ENCODE measurements around the gene LBX2. TPM values are rescaled to one million over a fixed set of nuclear protein-coding genes. Genes with fewer than 3 reads are reported as not detected.

Gene LBX2
- total RNA-seq, 1 donor from 2014 or later = 0.52 TPM

DNA sequence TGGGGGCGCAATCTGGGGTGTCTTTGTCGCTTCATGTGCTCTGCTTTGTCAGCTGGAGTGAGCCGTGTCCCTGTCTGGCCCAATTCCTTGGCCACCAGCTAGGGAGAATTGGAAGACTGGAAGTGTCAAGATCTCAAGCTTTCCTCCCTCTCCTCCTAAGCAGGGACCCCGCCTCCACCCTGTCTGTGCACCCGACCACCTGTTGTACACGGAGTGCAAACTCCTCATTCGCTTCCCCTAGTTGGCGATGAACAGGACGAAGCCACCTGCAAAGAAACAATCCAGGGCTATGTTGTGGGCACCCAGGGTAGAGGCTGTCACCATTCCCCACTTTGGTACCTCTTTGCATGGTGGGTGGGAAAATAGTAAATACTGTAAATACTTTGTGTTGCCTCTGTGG, 28.3 kb upstream of the LBX2 start:
- ATAC-seq = no peak
- intact Hi-C loops (cut with micrococcal nuclease) = no loop called here

DNA sequence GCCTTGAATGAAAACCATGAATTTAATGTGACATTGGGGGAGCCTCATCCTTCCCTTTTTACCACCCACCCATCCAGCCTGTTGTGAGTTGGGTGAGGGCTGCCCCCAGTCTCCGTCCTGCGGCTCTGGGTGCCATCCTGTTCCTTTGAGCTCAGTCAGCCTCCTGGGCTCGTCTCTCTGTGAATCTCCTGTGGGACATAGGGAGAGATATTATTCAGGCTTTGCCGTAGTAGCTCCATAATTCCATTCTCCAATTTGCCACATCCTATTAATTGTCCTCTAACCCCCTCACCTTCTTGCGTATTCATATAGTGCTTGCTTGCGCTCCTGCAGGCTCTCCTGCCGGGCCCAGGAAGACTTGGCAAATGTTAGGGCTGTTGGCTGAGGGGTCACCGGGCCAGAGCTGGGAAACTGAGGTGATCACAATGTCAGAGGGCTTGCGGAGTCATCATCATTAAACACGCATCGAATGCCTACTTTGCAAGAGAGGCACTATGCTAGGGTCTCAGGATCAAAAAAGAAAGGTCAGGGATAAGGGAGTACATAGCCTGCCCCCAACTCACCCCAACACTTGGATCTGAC, 27.3 kb upstream of the LBX2 start:
- intact Hi-C loops (cut with micrococcal nuclease) = no loop called here
- no peak for DNase-seq
- ATAC-seq = no peak

More for the DNA sequence above, 28.3 kb upstream of the LBX2 start:
- no peak for DNase-seq

DNA sequence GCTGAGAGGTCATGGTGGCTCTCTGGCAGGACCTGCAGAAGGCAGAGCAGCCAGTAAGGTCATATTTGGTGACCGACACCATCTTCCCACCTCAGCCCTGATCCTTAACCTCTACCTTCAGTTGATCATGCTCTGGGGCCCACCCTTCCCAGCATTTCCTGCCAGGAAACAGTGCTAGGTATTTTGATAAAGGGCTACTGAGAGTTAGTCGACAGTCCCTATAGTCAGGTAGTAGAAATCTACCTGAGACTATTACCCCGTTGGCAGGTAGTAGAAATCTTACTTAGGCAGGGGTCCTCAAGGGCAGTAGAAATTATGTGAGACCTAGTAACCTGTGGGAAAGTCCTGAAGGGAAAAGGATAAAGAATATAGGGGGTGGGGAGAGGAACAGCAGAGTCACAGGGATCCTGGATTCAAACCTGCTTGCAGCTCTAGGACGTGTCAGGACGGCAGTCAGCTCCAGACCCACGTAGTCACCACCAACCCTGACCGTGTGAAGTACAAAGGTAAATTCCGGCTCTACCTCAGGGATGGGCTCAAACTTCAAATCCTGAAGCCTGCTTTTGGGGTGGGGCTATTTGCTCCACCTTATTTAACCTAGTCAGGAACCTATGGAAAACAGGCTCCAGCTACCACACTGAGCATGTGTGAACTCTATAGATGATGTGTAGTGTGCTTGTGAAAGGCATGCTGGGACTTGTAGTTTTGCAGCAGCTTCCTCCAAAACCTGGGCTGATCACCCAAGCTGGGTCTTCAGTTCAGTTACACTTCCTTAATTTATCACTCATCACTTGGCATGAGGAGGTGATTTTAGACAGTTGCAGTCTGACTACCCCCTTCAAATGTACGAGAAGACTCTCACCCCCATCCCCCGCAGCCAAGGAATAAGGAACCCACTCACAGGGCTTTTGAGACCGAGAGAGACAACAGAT, 26.6 kb upstream of the LBX2 start, which contains the start of gene DQX1:
Gene DQX1 (minus strand): TSS at position 515 of the 932 bp plus-strand sequence. CDS start 502 bp downstream, at position 13.
- intact Hi-C loops (cut with micrococcal nuclease) = no loop called here
- no peak for ATAC-seq

GRCh38 chr2:74524955-74525716, 25.7 kb upstream of the LBX2 start:
- intact Hi-C loops (cut with micrococcal nuclease) = no loop called here
- no peak for ATAC-seq
- DNase-seq = no peak

More for the DNA sequence above, 26.6 kb upstream of the LBX2 start, which contains the start of gene DQX1:
- DNase-seq = no peak

DNA sequence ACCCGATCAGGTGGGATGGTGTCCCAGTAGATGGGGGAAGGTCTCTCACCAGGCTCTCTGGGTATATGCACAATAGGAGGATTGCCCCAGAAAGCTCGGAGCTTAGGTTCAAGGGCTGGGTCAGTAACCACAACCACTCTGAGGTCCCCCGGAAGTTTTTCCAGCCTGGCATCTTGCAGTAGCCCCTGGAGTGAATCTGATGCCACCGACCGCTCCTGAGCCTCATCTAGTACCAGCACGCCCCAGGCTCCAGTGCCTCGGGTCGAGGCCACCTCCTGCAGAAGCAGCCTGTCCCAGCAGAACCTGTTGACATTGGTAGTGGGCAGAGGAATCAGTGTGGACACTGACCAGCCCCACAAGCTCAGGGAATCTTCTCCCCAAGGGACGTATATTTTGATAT, 24.6 kb upstream of the LBX2 start:
- ATAC-seq (no peak), DNase-seq (no peak)
- intact Hi-C loops (cut with micrococcal nuclease) = no loop called here

DNA sequence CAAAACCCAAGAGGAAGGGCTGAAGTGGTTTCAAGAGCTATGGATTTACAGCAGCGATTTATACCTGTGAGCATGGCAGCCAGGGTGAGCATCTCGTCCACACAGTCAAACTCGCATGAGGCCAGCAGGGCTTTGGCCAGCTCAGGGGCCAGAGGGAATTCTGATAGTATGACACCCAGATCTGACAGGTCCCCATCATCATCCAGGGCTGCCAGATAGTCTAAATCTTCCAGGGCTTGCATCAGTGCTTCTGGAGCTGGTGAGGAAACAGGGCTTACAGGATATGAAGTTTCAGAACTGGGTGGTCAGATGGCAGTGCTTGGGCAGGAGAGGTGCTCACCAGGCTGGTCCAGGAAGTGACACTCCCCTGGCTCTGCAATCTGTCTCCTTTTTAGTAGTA, 23.1 kb upstream of the LBX2 start:
- ATAC-seq (no peak), DNase-seq (no peak)

GRCh38 chr2:74516650-74517049, 17.2 kb upstream of the LBX2 start:
- ATAC-seq = no peak
- intact Hi-C loops (cut with micrococcal nuclease) = no loop called here
- DNase-seq = no peak

More for the DNA sequence above, 23.1 kb upstream of the LBX2 start:
- intact Hi-C loops (cut with micrococcal nuclease) = no loop called here

DNA sequence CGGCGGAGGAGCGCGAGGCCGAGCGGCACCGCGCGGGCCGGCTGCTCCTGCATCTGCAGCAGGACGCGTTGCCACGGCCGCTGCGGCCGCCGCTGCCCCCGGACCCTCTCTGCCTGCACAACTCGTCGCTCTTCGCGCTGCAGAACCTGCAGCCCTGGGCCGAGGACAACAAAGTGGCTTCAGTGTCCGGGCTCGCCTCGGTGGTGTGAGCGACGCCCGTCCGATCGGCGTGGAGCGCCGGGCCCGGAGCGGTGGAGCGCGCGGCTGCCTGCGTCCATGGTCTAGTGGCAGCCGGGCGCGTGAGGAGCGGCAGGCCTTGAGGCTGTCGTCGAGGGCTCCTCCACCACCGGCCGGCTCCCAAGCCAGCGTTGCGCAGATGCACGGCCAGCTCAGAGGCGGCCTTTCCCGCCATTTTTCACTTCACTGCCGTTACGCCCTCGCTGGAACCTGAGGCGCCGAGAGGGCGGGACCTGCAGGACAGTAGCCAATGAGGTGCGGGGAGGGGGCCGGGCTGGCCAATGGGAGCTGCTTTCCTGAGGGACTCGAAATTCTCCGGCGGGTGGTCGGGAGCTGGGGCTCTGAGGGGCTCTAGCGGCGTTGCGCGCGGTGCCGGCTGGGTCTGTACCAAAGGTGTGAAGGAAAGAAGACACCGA, 16.7 kb upstream of the LBX2 start:
- DNase-seq (peak; percentile 82), ATAC-seq (peak; percentile 85)
- intact Hi-C loops (cut with micrococcal nuclease) = no loop called here

DNA sequence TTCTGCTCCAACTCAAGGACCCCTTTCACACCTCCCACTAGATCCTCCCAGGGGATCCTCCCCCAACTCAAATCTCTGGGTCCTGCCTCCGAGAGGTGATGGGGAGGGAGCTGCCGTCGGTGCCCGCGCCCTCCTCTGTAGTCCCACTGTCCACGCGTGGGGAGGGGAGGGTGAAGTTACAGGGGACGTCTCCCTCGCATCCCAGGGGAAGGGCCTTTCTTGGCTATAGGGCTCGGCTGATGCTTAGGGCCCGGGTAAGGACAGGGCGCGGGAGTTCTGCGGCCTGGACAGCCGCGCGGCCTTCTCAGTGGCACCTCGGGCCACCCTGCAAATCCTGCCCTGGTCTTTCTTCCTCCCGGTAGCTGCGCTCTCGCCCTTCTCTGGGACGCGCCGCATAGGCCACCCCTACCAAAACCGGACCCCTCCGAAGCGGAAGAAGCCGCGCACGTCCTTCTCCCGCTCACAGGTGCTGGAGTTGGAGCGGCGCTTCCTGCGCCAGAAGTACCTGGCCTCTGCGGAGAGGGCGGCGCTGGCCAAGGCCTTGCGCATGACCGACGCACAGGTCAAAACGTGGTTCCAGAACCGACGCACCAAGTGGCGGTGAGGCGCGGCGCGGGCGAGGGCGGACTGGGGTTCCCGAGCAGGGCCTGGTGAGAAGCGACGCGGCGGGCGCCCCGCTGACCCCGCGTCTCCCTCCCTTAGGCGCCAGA, 16.0 kb upstream of the LBX2 start:
- ATAC-seq (no peak), DNase-seq (no peak)
- intact Hi-C loops (cut with micrococcal nuclease) = no loop called here

DNA sequence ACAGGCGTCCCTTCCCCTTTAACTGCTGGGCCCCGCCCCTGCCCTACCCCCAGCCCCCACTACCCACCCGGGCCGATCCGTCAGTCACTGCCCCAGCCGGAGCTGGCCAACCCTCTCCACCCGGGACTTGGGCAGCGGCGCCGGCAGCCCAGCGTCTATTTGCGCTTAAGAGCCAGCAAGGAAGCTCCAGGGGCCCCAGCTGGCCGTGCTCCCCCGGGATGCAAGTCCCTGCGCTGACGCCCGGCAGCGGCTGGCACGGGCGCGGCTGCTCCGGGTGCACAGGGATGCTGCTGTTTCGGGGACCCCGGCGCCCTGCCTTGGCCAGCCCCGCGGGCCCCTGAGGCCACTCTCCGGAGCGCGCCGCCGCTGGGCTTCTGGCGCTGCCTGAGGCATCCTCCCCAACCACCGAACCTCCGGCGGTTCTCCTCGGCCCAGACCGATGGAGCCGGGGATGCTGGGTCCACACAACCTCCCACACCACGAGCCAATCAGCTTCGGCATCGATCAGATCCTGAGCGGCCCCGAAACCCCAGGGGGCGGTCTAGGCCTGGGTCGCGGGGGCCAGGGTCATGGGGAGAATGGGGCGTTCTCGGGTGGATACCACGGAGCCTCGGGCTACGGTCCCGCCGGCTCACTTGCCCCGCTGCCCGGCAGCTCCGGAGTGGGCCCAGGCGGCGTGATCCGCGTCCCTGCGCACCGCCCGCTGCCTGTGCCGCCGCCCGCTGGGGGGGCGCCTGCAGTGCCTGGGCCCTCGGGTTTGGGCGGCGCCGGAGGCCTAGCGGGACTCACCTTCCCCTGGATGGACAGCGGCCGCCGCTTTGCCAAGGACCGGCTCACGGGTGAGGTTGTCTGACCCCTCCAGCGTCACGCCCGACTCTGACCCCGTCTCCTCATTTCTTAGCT, 15.2 kb upstream of the LBX2 start, which contains the start of gene TLX2:
Gene TLX2 (plus strand): TSS at position 83 of the 903 bp plus-strand sequence. CDS start 357 bp downstream, at position 440.
- DNase-seq = no peak
- no peak for ATAC-seq
- intact Hi-C loops (cut with micrococcal nuclease) = no loop called here

DNA sequence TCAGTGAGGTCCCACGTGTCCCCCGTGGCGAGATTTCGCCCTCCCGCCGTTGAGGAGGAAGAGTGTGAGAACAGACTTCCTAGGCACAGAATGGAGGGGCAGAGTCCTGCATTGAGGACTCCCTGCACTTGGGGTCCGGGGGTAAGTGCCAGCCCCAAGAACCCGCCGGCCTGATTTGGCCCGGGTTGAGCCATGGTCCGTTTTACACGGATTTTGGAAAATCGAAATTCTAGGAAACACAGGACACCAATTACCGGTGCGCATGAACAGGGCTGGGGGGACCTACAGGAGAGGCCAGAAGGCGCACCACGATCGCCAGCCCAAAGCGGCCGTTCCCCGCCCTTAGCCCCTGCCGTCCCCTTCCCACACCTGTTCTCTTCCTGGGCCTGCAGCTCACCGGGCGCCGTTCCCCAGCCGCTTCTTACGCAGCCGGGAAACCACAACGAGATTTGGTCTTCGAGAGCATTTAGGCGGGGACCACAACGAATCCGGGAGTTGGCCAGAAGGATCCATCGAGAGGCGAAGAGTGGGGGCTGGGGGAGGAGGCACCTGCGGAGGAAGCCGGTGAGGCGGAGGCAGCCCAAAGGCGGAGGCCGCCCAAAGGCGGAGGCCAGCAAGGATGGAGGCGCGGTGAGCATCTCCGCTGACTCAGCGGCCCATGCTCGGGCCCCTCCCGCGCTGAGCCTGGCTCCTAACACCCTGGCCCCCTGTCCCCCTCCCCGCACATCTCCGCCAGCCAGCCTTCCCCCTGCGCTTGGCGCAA, 14.4 kb upstream of the LBX2 start:
- DNase-seq (no peak), ATAC-seq (no peak)
- intact Hi-C loops (cut with micrococcal nuclease) = no loop called here

DNA sequence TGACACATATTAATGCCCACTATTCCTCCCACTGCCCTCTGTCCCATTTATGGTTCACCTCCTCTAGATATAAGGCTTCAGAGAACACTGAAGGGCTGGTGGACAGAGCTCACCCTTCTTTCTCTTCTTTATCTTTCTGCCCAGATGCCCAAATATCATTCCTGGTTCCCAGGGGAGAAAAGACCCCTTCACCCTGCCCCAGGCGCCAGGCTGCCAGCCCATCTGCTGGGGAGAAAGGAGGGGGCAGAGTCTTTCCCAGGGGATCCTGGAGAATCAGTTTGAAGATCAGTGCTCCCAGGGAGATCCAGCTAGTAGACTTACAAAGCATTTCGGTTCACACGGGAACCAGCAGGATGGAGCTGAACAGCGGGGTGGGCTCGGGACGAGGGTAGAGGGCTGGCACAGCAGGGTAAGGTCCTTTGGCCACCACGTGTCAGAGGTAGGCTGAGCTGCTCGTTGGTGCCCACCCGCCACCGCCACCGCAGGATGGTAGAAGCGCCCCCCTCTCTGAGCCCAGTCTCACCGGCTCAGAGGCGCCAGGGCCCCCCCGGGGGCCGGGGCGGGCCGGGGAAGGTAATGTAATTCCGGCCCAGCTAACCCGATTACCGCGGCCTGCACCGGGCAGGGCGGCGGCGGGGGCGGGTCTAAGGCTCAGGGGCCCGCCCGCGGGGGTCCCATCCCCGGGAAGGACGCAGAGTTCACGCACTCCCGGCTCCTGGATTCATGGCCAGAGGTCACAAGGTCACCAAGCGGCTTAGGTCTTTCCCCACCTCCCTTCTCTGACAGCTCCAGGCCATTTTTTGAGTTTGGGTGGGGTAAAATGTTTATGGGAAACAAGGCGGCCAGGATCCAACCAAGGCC, 13.6 kb upstream of the LBX2 start:
- intact Hi-C loops (cut with micrococcal nuclease) = no loop called here
- ATAC-seq (no peak), DNase-seq (no peak)

DNA sequence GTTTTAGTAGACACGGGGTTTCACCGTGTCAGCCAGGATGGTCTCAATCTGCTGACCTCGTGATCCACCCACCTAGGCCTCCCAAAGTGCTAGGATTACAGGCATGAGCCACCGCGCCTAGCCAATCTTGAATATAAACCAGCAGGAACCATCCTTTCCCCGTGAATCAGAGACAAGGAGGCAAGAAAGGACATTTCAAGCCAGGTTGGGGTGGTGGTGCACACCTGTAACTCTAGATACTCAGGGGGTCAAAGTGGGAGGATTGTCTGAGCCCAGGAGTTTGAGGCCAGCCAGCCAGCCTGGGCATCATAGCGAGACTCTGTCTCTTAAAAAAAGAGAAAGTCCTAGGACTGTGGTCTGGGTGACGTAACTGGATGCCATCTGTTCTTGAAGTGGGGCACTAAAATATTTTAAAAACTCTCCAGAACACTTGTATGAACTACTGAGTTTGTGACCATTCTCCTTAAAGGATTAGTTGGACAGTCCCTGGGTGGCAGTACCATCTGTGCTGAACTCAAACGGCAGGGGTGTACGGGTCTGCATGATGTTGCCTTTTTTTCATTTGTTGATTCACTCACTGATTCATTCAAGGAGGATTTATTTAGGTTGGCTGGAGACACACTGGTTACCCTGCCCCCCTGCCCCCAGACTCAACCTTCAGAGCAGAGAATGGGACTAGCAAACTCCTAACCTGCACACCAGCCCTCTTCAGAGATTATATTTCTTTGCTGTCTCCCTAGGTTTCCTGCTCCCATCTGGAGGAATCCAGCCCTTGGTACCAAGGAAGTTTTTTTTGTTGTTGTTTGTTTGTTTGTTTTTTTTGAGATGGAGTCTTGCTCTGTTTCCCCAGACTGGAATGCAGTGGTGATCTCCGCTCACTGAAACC, 11.9 kb upstream of the LBX2 start:
- intact Hi-C loops (cut with micrococcal nuclease) = no loop called here
- DNase-seq (no peak), ATAC-seq (no peak)

GRCh38 chr2:74510272-74510671, 10.9 kb upstream of the LBX2 start:
- DNase-seq = no peak
- intact Hi-C loops (cut with micrococcal nuclease) = no loop called here
- no peak for ATAC-seq

DNA sequence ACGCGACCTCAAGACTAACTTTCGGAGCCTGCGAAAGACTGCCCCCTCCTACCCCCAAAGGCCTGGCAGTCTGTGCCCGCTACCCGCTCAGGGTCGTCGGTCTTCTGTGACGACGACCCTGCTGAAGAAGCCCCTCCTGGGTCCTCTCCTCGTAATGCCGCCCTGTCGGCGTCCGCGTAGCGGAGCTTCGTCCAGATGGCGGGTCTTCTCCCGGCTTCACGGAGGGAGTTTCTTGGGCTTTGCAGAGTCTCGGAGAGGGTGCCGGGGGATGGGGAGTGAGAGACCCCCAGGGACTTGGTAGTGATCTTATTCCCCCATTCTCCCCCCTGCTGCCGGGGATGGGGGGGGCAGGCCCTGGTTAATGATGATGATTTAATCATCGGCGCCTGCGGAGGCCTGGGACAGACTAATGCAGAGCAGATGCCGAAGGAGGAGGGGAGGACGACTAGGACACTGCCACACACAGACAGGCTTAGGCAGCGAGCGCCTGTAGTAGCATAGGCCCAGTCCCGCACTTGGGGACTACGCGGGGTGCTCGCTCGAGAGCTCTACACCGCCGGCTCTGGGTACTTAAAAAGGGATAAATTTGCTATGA, 8.6 kb upstream of the LBX2 start:
- ATAC-seq = peak; percentile 5
- intact Hi-C loops (cut with micrococcal nuclease) = no loop called here
- DNase-seq = no peak
